Peyer's patch (tissue), 4 donors: ENCODE results near the gene RIN1.

ENCODE experiments used
- POLR2A ChIP-seq, 2 donors: fragments of 450-650 bp; IDR thresholded peaks; one replicate each; pipeline ENCODE4 v1.5.1; 2017; ENCODE audit warnings: antibody characterized with exemption in 2 of 2, mild to moderate bottlenecking in 2 of 2, moderate library complexity in 2 of 2
- TF ChIP-seq, protein P1 (sequence below), 6 experiments: fragments of 450-650 bp in 4 of 6; fragments of 200-600 bp in 2 of 6; sonication (generic) in 1 of 6; IDR thresholded peaks; one replicate each; pipeline ENCODE4 v1.5.1; 2017 to 2019; ENCODE audit warnings: antibody characterized with exemption in 6 of 6, mild to moderate bottlenecking in 3 of 6, moderate library complexity in 1 of 6

- TF ChIP-seq, protein P1, sequence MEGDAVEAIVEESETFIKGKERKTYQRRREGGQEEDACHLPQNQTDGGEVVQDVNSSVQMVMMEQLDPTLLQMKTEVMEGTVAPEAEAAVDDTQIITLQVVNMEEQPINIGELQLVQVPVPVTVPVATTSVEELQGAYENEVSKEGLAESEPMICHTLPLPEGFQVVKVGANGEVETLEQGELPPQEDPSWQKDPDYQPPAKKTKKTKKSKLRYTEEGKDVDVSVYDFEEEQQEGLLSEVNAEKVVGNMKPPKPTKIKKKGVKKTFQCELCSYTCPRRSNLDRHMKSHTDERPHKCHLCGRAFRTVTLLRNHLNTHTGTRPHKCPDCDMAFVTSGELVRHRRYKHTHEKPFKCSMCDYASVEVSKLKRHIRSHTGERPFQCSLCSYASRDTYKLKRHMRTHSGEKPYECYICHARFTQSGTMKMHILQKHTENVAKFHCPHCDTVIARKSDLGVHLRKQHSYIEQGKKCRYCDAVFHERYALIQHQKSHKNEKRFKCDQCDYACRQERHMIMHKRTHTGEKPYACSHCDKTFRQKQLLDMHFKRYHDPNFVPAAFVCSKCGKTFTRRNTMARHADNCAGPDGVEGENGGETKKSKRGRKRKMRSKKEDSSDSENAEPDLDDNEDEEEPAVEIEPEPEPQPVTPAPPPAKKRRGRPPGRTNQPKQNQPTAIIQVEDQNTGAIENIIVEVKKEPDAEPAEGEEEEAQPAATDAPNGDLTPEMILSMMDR (IDR thresholded peaks at IDR 0.05) = no peak
- no peak for TF ChIP-seq POLR2A (IDR thresholded peaks at IDR 0.05)
These were observed 26.4 kb upstream of the RIN1 start for GRCh38 chr11:66362481-66363147.
